GM23338 (cell line): ENCODE data around the gene SGPP1. TPM values are rescaled to one million over a fixed set of nuclear protein-coding genes. Genes with fewer than 3 reads are reported as not detected.

ENCODE experiments used
- ATAC-seq: fragments of 200-7000 bp; cut with Tn5 transposase; 3 replicates; pipeline ENCODE4 v1.9.1; 2020
- DNase-seq: peaks from one replicate; pipeline ENCODE4 v3.0.0-alpha.2; 2015; ENCODE audit warnings: low spot score
- H2AFZ ChIP-seq: fragments of 200-600 bp; sonication (generic); 2 replicates; pipeline ENCODE4 v1.8.0; 2016; ENCODE audit warnings: antibody characterized with exemption, mild to moderate bottlenecking, moderate library complexity
- H3F3A ChIP-seq: fragments of 200-600 bp; sonication (generic); replicated peaks from 2 replicates; pipeline ENCODE4 v1.8.0; 2017; ENCODE audit warnings: antibody characterized with exemption, mixed run types, low read depth
- H3K27ac ChIP-seq: fragments of 200-600 bp; sonication (generic); 2 replicates; pipeline ENCODE4 v1.6.1; 2016; ENCODE audit warnings: low read depth
- H3K27me3 ChIP-seq: fragments of 200-600 bp; sonication (generic); 2 replicates; pipeline ENCODE4 v1.8.0; 2016; ENCODE audit warnings: mild to moderate bottlenecking, mixed run types, moderate library complexity; ENCODE audit not compliant: insufficient read depth
- H3K36me3 ChIP-seq: fragments of 200-600 bp; sonication (generic); 2 replicates; pipeline ENCODE4 v1.8.0; 2016; ENCODE audit warnings: mild to moderate bottlenecking; ENCODE audit not compliant: insufficient read depth
- H3K4me1 ChIP-seq: fragments of 200-600 bp; sonication (generic); 2 replicates; pipeline ENCODE4 v1.8.0; 2016; ENCODE audit warnings: mild to moderate bottlenecking, moderate library complexity; ENCODE audit not compliant: insufficient read depth
- H3K4me2 ChIP-seq: fragments of 200-600 bp; sonication (generic); 2 replicates; pipeline ENCODE4 v1.7.1; 2017; ENCODE audit warnings: mixed run types
- H3K4me3 ChIP-seq: fragments of 200-600 bp; sonication (generic); 2 replicates; pipeline ENCODE4 v1.6.1; 2016; ENCODE audit warnings: mixed run types
- H3K79me2 ChIP-seq: fragments of 200-600 bp; sonication (generic); replicated peaks from 2 replicates; pipeline ENCODE4 v1.8.0; 2017; ENCODE audit warnings: mild to moderate bottlenecking; ENCODE audit not compliant: insufficient read depth
- H3K9me2 ChIP-seq: fragments of 200-600 bp; sonication (generic); 2 replicates; pipeline ENCODE4 v1.8.0; 2017; ENCODE audit not compliant: insufficient read depth
- H4K20me1 ChIP-seq: fragments of 200-600 bp; sonication (generic); replicated peaks from 2 replicates; pipeline ENCODE4 v1.8.0; 2017; ENCODE audit warnings: mild to moderate bottlenecking; ENCODE audit not compliant: insufficient read depth
- H3K27ac Mint-ChIP-seq: 2 replicates; pipeline ENCODE4 v1.8.0; 2020; ENCODE audit warnings: inconsistent platforms, mild to moderate bottlenecking, moderate library complexity, mixed read lengths
- H3K27me3 Mint-ChIP-seq: 3 replicates; pipeline ENCODE4 v1.8.0; 2022; ENCODE audit warnings: low read depth, mild to moderate bottlenecking, moderate library complexity, mixed read lengths, inconsistent platforms; ENCODE audit not compliant: insufficient read depth, poor library complexity
- H3K36me3 Mint-ChIP-seq: 3 replicates; pipeline ENCODE4 v1.8.0; 2021; ENCODE audit warnings: low read depth, mild to moderate bottlenecking, inconsistent platforms, moderate library complexity, mixed read lengths
- H3K4me1 Mint-ChIP-seq: 3 replicates; pipeline ENCODE4 v1.8.0; 2020; ENCODE audit warnings: mild to moderate bottlenecking, inconsistent platforms, mixed read lengths
- H3K4me3 Mint-ChIP-seq: 3 replicates; pipeline ENCODE4 v1.8.0; 2021; ENCODE audit warnings: moderate library complexity, mild to moderate bottlenecking, inconsistent platforms, mixed read lengths
- H3K9me3 Mint-ChIP-seq: 3 replicates; pipeline ENCODE4 v1.8.0; 2020; ENCODE audit warnings: moderate library complexity, mild to moderate bottlenecking, inconsistent platforms, mixed read lengths
- CREB1 ChIP-seq: fragments of 250-450 bp; sonication (Bioruptor Pico); IDR thresholded peaks from 2 replicates; pipeline ENCODE4 v1.5.0; 2020; ENCODE audit warnings: low read depth, mild to moderate bottlenecking, moderate library complexity
- JUNB ChIP-seq: IDR thresholded peaks from one replicate; pipeline ENCODE4 v1.6.1; 2016; ENCODE audit warnings: antibody characterized with exemption; ENCODE audit not compliant: unreplicated experiment
- polyA plus RNA-seq: library from polyadenylated mRNA; unstranded; fragments of >200 nt; fragmentation: Nextera tagmentation; extraction: Ambion mirVana; gene quantifications from 2 replicates; pipeline ENCODE4 v1.2.1, GENCODE V29; 2016
- total RNA-seq: library from RNA; depleted of rRNA; stranded (reverse); fragments of >200 nt; shearing (Covaris generic); gene quantifications from 2 replicates; pipeline ENCODE4 v1.2.3, GENCODE V29; 2014
- TF ChIP-seq, protein P1 (sequence below): fragments of 250-450 bp; sonication (Bioruptor Pico); IDR thresholded peaks from 2 replicates; pipeline ENCODE4 v1.5.0; 2020; ENCODE audit warnings: mild to moderate bottlenecking, moderate library complexity
- TF ChIP-seq, protein P2 (sequence below), 2 experiments: fragments of 200-600 bp in 1 of 2; sonication (generic) in 1 of 2; conservative IDR thresholded peaks; 2 replicates each; pipeline versions ENCODE4 v1.5.1 to v1.6.1; 2016 to 2017; ENCODE audit warnings: antibody characterized with exemption in 2 of 2, low read depth in 2 of 2, mild to moderate bottlenecking in 2 of 2, moderate library complexity in 1 of 2

Gene SGPP1
- total and polyA plus RNA-seq, 2 experiments from 2014 or later, result 4.2 to 11.1 TPM

GRCh38 chr14:63654936-63655335 is 72.9 kb downstream of the SGPP1 start (continued):
- TF ChIP-seq, protein P1, sequence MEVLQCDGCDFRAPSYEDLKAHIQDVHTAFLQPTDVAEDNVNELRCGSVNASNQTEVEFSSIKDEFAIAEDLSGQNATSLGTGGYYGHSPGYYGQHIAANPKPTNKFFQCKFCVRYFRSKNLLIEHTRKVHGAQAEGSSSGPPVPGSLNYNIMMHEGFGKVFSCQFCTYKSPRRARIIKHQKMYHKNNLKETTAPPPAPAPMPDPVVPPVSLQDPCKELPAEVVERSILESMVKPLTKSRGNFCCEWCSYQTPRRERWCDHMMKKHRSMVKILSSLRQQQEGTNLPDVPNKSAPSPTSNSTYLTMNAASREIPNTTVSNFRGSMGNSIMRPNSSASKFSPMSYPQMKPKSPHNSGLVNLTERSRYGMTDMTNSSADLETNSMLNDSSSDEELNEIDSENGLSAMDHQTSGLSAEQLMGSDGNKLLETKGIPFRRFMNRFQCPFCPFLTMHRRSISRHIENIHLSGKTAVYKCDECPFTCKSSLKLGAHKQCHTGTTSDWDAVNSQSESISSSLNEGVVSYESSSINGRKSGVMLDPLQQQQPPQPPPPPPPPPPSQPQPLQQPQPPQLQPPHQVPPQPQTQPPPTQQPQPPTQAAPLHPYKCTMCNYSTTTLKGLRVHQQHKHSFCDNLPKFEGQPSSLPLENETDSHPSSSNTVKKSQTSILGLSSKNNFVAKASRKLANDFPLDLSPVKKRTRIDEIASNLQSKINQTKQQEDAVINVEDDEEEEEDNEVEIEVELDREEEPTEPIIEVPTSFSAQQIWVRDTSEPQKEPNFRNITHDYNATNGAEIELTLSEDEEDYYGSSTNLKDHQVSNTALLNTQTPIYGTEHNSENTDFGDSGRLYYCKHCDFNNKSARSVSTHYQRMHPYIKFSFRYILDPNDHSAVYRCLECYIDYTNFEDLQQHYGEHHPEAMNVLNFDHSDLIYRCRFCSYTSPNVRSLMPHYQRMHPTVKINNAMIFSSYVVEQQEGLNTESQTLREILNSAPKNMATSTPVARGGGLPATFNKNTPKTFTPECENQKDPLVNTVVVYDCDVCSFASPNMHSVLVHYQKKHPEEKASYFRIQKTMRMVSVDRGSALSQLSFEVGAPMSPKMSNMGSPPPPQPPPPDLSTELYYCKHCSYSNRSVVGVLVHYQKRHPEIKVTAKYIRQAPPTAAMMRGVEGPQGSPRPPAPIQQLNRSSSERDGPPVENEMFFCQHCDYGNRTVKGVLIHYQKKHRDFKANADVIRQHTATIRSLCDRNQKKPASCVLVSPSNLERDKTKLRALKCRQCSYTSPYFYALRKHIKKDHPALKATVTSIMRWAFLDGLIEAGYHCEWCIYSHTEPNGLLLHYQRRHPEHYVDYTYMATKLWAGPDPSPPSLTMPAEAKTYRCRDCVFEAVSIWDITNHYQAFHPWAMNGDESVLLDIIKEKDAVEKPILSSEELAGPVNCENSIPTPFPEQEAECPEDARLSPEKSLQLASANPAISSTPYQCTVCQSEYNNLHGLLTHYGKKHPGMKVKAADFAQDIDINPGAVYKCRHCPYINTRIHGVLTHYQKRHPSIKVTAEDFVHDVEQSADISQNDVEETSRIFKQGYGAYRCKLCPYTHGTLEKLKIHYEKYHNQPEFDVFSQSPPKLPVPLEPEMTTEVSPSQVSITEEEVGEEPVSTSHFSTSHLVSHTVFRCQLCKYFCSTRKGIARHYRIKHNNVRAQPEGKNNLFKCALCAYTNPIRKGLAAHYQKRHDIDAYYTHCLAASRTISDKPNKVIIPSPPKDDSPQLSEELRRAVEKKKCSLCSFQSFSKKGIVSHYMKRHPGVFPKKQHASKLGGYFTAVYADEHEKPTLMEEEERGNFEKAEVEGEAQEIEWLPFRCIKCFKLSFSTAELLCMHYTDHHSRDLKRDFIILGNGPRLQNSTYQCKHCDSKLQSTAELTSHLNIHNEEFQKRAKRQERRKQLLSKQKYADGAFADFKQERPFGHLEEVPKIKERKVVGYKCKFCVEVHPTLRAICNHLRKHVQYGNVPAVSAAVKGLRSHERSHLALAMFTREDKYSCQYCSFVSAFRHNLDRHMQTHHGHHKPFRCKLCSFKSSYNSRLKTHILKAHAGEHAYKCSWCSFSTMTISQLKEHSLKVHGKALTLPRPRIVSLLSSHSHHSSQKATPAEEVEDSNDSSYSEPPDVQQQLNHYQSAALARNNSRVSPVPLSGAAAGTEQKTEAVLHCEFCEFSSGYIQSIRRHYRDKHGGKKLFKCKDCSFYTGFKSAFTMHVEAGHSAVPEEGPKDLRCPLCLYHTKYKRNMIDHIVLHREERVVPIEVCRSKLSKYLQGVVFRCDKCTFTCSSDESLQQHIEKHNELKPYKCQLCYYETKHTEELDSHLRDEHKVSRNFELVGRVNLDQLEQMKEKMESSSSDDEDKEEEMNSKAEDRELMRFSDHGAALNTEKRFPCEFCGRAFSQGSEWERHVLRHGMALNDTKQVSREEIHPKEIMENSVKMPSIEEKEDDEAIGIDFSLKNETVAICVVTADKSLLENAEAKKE (CRISPR knock-in tag), result no peak

DNA sequence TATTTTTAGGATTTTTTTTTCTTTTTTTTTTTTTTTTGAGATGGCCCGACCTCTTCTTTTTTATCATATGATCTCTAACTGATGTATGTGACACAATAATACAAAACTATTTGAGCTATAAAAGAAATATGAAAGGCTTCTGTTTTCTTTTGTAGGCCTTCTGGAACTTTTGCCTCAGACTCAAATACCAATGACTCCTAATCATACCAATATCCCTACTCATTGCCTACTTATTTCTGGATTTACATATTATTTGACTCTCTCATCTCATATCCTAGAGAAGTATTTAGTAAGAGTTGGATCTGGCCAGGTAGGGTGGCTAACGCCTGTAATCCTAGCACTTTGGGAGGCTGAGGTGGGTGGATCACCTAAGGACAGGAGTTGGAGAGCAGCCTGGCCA is 73.5 kb downstream of the SGPP1 start:
- no peaks in the 10 kb centered on the region for H3K79me2 ChIP-seq
- Mint-ChIP-seq H3K27me3 (no peaks in the 10 kb centered on the region), H3K9me3 (no peaks in the 10 kb centered on the region), H3K27ac (no peak overlapping the region), H3K4me1 (no peaks in the 10 kb centered on the region), H3K4me3 (no peak overlapping the region), H3K36me3 (no peaks in the 10 kb centered on the region)
- H2AFZ ChIP-seq, result no peak overlapping the region
- no peaks in the 10 kb centered on the region for H3K27me3 ChIP-seq
- no peak for DNase-seq
- H3K27ac ChIP-seq, result no peak overlapping the region
- no peak overlapping the region for H3K4me3 ChIP-seq
- H3K9me2 ChIP-seq, result no peaks in the 10 kb centered on the region
- H4K20me1 ChIP-seq, result no peaks in the 10 kb centered on the region
- no peak overlapping the region for H3K4me2 ChIP-seq
- H3K4me1 ChIP-seq, result no peaks in the 10 kb centered on the region
- H3K36me3 ChIP-seq, result no peaks in the 10 kb centered on the region
- ATAC-seq, result no peak
- H3F3A ChIP-seq, result no peaks in the 10 kb centered on the region
- TF ChIP-seq, protein P1 (CRISPR knock-in tag), result no peak
- TF ChIP-seq, protein P2, sequence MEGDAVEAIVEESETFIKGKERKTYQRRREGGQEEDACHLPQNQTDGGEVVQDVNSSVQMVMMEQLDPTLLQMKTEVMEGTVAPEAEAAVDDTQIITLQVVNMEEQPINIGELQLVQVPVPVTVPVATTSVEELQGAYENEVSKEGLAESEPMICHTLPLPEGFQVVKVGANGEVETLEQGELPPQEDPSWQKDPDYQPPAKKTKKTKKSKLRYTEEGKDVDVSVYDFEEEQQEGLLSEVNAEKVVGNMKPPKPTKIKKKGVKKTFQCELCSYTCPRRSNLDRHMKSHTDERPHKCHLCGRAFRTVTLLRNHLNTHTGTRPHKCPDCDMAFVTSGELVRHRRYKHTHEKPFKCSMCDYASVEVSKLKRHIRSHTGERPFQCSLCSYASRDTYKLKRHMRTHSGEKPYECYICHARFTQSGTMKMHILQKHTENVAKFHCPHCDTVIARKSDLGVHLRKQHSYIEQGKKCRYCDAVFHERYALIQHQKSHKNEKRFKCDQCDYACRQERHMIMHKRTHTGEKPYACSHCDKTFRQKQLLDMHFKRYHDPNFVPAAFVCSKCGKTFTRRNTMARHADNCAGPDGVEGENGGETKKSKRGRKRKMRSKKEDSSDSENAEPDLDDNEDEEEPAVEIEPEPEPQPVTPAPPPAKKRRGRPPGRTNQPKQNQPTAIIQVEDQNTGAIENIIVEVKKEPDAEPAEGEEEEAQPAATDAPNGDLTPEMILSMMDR (conservative IDR thresholded peaks at IDR 0.05; ENCODE audit: low read depth in 2 of 2), result no peak
- no peak for TF ChIP-seq CREB1 (CRISPR knock-in tag)
- no peak for TF ChIP-seq JUNB
